Daoy (cell line): ENCODE results near the gene TACO1. TPM values are rescaled to one million over a fixed set of nuclear protein-coding genes. Genes with fewer than 3 reads are reported as not detected.

Experiments
- DNase-seq: peaks from one replicate; pipeline ENCODE4 v3.0.0-alpha.2; 2015; ENCODE audit warnings: low read depth
- total RNA-seq: library from RNA; depleted of rRNA; stranded (reverse); fragments of >200 nt; shearing (Covaris generic); gene quantifications from 2 replicates; pipeline ENCODE4 v1.2.3, GENCODE V29; 2014

Gene TACO1
- total RNA-seq, 1 experiment from 2014 or later, result 23.8 TPM

DNA sequence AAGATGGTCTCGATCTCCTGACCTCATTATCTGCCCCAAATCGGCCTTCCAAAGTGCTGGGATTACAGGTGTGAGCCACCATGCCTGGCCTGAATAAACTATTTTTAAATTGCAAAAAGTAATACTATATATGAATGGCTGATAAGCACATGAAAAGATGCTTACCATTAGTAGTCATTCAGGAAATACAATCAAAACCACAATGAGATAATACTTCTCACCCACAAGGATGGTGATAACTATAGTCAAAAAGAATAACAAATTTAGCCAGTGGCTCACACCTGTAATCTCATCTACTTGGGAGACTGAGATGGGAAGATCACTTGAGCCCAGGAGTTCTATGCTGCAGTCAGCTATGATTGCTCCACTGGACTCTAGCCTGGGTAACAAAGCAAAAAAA is 2.4 kb upstream of the TACO1 start:
- DNase-seq, result no peak

DNA sequence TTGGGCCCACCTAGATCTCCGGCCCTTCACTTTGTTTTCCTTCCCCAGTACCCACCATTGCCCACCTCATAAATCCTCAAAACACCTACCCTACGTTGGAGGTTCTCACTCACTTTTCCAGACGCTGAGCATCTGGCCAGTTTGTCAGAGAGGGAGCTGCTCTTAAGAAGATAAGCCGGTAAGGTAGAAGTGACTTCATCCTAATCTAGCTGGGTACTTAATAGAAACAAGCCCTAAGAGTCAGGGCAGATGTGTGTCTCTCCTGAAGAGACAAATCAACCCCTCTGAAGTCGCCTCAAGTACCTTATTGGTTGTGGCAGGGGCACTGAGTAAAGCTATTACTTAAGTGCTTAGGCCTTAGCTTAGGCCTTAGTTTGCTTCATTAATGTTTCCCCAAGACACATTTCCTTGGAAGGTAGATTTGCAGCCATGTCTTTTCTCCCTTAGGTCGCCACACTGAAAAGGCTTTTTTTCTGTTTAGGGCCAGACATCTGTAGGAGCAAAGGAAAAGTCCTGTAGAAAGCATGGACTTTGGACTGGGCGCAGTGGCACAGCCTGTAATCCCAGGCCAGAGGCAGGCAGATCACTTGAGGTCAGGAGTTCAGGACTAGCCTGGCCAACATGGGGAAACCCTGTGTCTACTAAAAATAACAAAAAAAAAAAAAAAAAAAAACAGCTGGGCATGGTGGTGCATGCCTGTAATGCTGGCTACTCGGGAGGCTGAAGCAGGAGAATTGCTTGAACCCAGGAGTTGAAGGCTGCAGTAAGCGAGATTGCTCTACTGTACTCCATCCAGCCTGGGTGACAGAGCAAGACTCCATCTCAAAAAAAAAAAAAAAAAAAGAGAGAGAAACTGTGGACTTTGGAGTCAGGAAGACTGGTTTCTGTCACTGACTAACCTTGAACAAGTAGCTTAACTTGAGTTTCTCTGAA is 1.0 kb downstream of the TACO1 start:
- DNase-seq, result no peak

DNA sequence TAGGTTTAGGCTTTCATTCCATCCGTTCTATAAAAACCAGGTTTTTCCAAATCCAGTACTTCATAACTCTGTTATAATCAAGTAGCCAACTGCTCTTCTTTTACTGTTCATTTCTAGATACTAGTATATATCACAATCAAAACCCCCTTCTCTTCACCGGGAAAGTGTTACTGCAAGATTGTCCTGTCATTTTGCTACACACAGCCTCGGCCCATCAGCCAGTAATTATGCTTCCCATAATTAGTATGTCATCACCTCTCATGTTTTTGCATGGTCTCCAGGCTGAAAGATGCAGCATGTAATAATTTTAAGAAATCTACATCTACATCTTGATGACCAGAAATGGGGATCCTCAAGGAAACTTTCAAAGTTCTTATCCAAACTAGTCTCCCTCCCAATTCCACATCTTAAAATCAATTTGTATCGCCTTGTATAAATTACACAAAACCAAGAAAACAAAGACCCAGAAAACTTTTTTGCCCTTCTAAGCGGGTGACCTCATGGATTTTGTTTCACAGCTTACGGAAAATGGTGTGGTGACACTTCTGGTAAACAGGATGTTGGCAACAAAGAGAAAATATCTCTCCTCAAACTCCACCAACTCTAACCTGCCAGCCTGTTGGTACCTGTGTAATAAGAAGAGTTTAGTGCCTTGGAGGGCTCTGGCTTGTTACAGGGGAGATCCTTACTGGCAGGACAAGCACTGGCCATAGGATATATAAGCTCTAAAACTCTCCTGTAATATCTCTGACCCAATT is 9.3 kb downstream of the TACO1 start:
- DNase-seq, result no peak

DNA sequence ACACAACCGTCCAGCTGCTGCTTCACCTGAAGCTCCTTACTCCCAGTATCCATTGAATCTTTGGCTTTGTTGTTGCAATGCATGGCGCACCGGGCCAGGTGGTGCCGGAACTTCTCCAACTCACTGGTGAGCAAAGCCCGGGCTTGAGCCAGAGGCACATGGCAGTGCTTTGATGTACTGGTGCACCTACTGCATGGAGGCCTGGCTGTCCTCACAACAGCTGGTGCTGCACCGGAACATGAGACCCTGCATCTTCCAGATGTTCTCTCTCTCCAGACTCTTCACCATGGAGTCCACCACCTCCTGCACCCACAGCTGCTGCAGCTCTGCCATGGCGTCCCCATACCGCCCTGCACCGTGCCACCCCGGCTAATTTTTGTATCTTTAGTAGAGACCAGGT is 10.2 kb downstream of the TACO1 start:
- DNase-seq, result no peak

DNA sequence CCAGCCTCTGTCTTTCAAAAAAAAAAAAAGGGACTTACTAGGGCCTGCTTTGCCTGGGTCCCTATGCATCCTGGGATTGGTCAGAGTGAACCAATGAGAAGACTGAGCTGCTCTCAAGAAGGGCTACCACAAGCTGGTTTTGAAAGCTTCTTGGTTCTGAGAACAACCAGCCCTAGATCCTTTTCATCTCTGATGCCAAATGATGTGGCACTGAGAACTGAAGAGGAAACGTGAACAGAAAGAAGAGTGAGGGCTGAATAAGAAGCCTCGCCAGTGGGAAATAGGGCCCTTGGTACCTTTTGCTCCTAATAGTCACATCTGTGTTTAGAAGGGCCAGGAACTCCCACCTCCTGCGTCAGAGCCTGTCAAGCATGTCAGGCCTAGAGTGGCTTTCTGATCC is 10.7 kb downstream of the TACO1 start:
- DNase-seq, result no peak

DNA sequence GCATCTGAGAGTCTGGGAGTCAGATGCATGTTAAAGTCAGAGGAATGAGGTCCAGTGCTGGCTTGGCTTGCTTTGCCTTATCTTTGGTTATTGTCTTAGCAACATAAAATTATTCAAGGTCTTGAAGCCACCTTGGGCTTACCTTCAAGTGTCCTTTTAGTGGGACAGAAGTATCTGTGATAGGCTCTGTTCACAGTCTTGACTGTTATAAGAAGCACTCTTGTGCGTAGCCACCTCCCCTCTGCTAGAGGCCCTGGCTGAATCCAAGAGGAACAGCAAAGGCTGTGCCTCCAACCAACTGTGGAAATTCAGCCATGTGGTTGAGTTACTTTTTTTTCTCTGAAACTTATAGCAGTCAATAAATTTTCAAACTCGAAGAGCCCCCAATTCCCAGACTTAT is 13.0 kb downstream of the TACO1 start:
- DNase-seq, result no peak

DNA sequence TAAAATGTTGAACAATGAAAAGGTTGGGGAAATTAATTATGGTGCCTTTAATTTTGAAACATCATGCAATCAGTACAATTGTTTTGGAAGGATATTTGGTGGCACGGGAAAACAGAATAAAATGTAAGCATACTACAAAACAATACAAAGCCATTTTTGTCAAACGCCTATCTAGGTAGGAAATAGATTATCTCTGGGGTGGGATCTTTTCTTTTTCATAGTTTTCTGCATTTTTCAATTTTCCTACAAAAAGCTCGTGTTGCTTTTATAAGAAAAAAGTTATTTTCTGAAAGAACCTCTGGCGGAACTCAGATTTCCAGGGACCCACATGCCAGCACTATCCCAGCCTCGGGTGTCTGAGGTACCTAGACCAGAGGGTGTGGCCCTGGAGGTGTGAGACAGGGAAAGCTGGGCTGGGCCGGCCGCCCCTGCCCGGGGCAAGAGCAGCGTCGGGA is 20.6 kb downstream of the TACO1 start:
- DNase-seq, result no peak

DNA sequence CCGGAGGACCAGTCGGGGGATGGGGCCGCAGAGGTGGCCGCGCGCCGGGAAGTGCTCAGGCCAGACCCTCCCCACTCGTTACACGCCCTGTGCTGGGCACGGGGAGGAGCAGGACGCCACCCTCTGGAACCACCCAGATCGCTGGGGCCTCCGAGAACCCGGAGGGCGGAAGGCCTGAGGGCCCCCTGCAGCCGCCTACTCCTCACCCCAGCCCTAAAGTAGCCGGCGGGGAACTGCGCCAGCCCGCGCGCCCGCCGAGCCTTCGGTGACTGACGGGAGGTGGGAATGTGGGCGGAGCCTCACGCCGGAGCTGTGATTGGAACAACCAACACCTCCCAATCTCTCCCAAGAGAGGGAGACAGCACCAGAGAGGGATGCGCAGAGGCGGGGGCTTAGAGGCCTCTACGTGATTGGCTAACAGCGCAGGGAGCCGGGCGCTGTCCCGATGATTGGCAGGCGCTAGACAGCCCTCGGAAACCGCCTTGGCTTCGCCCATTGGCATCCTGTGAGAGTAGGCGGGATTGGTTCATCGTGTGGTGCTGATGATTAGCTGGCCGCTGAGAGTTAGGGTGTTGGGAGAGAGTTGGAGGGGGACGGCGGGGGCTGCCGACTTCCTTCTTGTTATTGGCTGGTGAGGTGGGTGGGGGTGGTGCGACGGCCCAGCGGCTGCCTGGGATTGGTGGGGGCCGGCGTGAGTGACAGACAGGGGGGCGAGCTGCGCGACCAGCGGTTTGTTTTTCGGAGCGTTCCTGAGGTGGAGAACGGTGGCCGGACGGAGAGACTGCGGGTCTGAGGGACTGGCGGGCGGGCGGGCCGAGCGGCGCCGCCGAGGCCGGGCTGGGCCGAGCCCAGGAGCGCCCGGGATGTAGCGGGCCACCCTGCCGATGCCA is 21.2 kb downstream of the TACO1 start, which contains the start of gene MAP3K3:
MAP3K3 (plus strand) TSS at position 734 of the 890 bp plus-strand sequence. CDS start 343 bp downstream, outside the sequence.
- peak; percentile 100 for DNase-seq

DNA sequence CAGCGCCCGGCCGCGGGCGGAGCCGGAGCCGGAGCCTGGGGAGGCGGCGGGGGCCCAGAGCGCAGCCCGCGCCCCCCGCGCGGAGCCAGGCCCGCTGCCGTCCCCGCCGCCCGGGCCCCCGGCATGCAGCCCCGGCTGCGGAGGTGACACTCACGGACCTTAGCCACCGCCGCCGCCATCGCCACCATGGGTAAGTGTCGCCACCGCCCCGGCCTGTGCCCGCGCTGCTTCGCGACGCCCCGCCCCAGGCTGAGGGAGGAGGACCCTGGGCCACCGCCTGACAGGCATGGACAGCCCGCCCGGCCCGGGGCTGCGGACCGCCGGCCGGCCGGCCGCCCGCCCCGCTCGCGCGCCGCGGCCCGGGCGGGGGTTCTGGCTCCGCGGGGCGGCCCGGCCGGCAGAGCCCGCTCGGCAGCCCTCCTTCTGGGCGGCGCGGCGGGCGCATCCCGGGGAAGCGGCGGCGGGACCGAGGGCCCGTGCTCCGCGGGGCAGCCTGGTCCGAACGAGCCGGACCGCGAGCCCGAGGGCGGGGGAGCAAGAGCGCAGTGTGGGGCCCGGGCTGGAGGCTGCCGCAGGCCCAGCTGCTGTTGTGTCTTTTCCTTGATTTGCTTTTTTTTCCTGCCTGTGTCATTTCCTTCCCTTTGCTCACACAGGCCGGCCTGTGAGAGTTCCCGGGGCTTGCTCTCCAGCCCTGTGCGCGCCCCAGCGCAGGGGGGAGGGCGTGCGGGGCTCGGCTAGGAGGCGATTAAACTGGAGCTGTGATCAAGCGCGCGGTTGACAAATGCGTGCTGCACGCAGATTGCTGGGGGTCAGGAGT is 22.1 kb downstream of the TACO1 start:
- DNase-seq, result peak; percentile 86

DNA sequence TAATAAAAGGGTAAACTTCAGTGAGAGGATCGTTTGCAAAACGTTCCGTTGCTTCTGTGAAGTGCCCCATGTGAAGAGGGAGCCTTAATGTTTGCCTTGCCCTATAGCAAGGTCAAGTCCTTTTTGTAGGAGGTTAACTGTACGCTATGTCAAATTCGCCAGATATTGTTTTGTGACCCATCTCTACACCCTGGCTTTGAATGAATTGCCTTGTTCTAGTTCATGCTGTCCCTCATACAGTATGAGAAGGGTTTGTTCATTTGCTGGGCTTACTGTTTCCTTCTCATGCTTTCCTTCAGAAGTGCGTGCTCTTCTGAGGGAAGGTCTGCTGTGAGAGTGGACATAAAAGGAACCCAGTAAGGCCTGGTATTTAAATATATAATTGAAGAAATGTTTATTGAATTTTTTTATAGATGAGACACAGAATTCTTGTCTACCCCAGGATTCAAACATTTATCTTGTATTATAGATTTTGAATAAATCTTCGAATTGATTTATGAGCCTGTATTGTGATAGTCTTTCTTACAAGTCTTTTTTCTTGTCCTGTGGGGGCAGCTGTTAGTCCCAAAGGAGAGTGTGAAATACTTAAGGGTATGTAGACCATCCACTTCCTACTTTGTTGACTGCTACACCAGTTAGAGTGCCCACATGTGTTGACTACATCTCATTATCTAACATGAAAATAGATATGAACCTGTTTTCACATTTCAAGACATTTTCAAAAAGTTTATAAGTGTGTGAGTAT is 23.3 kb downstream of the TACO1 start:
- no peak for DNase-seq

DNA sequence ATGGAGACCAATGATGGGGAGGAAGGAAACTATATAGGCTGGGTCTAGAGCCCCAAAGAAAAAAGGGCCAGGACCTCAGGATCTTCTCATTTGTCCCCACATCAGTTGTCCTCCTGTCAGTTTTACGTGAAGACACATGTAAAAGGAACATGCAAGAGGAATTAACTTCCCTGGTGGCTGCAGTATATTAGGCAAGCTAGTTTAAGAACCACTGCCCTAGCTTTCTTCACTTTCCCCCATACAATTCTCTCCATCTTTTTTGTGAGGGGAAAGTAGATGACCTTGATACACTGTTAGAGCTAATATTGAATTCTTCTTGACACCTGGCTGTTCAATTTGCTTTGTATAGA is 23.8 kb downstream of the TACO1 start:
- DNase-seq, result no peak

DNA sequence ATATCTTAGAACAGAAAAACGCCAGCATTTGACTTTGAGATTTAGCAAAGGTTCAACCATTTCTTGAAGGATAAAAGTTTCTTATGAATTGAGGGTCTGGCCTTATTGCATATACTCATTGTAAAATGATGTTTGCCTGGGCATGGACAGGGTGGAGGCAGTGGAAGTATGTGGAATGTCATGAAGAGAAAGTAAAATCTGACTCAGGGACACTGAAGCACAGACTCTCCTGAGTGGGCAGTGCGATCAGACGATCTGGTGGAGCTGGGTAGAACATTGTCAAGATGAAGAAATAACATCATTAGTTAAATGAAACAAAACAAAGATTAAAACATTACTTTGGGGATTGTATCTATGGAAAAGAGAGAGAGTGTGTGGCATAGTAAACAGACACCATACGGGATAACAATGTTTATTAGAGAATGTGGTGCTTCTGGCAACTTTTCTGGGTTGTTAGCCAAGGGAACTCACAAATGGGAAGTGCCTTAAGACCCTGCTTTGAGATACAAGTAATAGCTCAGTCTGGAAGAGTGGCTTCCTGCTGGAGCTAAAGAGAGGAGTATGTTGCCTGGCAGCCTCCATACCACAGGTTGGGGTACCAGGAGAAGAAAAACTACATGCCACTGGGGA is 26.0 kb downstream of the TACO1 start:
- no peak for DNase-seq

DNA sequence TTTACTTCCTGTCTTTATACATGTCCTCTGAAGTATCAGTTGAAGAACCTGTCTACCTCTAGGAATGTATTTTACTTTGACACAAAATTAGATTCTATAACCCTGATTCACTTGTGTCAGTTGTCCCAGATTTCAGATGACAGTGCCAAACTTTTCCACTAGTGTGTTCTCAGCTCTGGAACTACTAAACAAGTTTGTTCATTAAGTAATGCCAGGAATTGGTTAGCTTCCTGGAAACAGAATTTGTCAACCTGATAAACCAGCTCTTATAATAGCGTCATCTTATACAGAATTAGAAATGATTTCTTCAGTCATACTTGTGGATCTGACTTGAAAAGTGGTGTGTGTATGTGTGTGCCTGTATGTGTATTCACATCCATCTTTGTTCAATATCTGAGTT is 28.9 kb downstream of the TACO1 start:
- no peak for DNase-seq

DNA sequence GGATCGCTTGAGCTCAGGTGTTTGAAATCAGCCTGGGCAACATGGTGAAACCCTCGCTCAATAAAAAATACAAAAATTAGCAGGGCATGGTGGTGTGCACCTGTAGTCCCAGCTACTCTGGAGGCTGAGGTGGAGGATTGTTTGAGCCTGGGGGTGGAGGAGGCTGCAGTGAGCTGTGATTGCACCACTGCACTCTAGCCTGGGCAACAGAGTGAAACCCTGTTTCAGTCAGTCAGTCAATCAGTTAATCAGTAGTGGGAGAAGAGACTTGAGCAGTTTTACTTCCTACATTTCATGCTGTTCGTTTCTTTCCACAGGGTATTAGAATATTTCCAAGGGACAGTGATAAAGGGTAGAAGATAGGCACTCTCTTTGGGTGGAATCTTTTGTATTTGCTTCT is 30.4 kb downstream of the TACO1 start:
- no peak for DNase-seq

DNA sequence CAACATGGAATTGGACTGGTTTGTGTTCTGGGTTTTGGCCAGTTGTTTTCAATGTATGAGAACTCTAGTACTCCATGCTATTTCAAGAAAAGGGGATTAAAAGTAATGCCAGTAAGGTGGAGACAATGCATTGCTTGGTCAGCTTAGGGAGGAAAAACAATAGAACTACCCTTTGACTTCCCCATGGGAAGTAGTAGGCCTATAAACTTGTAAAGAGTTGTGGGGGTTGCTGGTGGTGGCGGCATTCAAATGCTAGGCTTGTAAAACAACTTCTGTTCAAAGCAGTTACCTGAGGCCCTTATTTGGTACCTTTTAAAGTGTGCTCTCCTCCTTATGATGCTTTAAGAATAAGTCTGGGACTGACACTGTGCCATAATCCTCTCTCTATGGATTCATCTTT is 30.9 kb downstream of the TACO1 start:
- no peak for DNase-seq

DNA sequence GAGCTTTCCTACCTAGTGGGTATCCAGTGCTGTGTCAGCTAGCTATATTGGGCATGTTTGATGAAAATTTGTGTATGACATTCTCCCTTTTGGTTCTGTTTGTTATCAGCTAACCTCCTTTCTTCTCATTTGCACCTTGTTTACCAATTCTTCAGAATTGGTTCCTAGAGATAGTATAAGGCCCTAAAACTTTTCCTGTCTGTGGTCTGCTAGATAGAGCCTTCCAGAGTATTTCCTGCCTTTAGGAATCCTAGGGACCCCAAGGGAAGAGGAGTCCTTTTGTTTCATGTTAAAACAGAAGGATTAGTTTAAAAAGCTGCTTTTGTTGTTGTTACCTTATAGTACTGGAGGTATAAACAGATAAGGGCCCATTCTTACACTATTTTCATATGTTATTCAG is 33.0 kb downstream of the TACO1 start:
- DNase-seq, result no peak

DNA sequence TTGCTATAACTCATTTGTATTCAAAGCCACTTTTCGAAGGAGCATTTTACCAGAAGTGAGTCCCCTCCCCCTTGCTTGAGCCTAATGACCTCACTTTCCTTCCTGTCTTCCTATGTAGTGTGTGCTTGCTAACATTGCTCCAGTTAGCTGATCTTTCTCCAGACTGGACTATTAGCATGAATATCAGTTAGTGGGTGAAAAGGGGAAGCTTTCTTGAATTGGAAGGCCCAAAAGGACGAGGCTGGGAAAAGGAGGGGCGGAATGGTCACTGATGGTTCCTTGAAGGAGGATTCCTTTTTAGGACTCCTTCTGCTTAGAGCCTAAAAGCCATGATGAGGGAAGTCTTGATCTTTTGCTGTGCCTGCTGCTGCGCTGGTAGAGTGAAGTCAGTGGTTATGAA is 33.5 kb downstream of the TACO1 start:
- no peak for DNase-seq

DNA sequence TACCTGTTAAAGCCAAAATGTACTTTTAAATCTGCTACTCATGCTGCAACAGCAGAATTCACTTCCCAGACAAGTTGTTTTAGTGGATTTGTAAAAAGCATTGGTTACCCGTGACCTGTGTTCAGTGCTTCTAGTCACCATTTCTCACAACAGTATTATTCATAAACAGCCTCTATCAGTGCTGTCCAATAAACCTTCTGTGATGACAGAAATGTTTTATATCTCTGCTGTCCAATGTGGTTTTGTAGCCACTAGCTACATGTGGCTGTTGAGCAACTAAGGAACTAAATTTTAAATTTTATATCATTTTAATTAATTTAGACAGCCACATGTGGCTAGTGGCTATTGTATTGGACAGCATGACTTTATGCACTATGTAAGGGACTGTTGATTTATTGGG is 34.1 kb downstream of the TACO1 start:
- no peak for DNase-seq

DNA sequence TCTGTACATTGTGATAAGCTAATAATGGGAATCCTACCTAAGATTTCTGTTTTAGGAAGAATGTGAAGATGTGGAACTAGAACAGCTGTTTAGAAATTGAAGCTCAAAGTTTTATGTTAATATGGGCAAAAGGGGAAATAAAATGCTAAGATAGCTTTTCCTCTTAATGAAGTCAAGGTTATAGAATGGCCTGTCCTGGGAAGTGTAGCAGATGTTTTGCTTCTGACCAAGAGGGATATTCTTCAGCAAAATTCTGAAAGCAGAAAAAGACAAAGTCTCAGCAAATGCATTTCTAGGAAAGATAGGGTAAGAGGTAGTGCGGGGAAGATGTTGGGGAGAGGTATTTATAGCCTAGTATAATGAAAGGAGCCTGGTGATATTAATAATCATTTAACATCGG is 34.6 kb downstream of the TACO1 start:
- DNase-seq, result no peak

DNA sequence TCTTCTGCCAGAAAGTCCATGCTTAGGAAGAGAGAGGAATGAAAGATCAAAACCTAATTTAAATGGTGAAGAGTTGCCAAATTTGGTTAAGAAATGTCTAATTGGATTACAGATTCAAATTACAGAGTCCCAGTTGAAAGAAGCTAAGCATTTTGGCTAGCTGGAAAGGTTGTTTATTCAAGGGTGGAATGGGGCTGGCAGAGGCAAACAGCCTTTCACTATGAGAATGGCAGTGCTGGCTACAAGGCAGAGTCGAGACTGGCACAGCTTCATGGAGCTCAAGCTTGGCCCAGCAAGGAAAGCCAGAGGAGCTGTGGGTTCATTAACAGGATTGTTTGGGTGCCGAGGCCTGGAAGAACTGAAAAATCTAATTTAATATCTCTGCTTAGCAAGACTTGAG is 35.1 kb downstream of the TACO1 start:
- no peak for DNase-seq
